Measurements from ENCODE around the gene HPSE2.

DNA sequence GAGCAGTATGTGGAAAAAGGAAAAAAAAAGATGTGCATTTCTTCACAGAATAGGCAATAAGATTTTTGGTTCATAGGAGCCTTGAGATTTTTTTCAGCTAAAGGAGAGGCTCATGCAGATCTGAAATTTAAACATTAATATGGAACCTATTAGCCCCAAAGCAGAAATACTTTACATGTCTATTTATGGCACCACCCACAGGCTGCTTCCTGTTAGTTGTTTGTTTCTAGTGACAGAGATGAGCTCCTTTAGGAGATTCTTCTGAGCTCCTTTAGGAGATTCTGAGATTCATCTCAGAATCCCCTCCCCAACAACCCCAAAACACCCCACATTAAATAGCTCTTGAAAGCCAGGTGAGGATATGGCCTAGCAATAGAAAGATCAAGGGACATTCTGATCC lies 761.0 kb downstream of the HPSE2 start:
- TF ChIP-seq EZH2 (IDR thresholded peaks at IDR 0.05) (no peak), POLR2AphosphoS5 (IDR thresholded peaks at IDR 0.05; ENCODE audit: borderline replicate concordance, low read depth, low read length) (no peak)
